Sciatic nerve (tissue), 2 donors: Measurements from ENCODE around the gene PTPN9. TPM values are rescaled to one million over a fixed set of nuclear protein-coding genes. Genes with fewer than 3 reads are reported as not detected.

Source experiments
- ATAC-seq: fragments of 200-7000 bp; cut with Tn5 transposase; one replicate; pipeline ENCODE4 v1.9.1; 2020; ENCODE audit warnings: mild to moderate bottlenecking, moderate library complexity
- DNase-seq: peaks from one replicate; pipeline ENCODE4 v3.0.0-alpha.2; 2020; ENCODE audit warnings: low spot score
- intact Hi-C: fragments of 100-400 bp; cut with DNase I; formaldehyde crosslinking; loops from one replicate; pipeline ENCODE4 v1.14.2; 2022
- total RNA-seq: library from RNA; stranded (reverse); fragmentation: NEBNext Ultra II Directional; extraction: Animal tissue kit (Norgen Biotek cat#: 25700); gene quantifications from one replicate; pipeline ENCODE4 v1.2.1, GENCODE V29; 2021
- donor health status: DM: no; HTN: no; CAD: no.
- donor health status: DM: no; HTN: no; CAD: no.

The PTPN9 gene
- total RNA-seq: 45.3 TPM

GRCh38 chr15:75578948-75579920 lies at the start of gene PTPN9:
Gene PTPN9 (minus strand): TSS chr15:75579315. CDS start chr15:75578776, 539 bp downstream.
- peak; percentile 89 for ATAC-seq
- DNase-seq: peak; percentile 88
- intact Hi-C loops: no loop called here

- DNase-seq: peak; percentile 95
- intact Hi-C loops: no loop called here
- ATAC-seq: peak; percentile 92
Observed at GRCh38 chr15:75625542-75626347, 46.6 kb upstream of the PTPN9 start, which contains the start of gene SNUPN. Gene SNUPN (minus strand): TSS chr15:75625725. CDS start chr15:75621051, 4,674 bp downstream.

GRCh38 chr15:75622505-75622904 lies 43.4 kb upstream of the PTPN9 start:
- intact Hi-C loops: no loop called here
- ATAC-seq (no peak), DNase-seq (no peak)

- intact Hi-C loops: no loop called here
- DNase-seq (peak; percentile 88), ATAC-seq (peak; percentile 89)
Observed at GRCh38 chr15:75620841-75621391, 41.8 kb upstream of the PTPN9 start.

GRCh38 chr15:75620058-75620820 lies 41.1 kb upstream of the PTPN9 start:
- DNase-seq (peak; percentile 73), ATAC-seq (peak; percentile 85)
- intact Hi-C loops: no loop called here

GRCh38 chr15:75616766-75617165 lies 37.7 kb upstream of the PTPN9 start:
- intact Hi-C loops: no loop called here
- DNase-seq (no peak), ATAC-seq (no peak)

- no peak for ATAC-seq
- intact Hi-C loops: no loop called here
- no peak for DNase-seq
Observed at GRCh38 chr15:75606711-75607699, 27.9 kb upstream of the PTPN9 start.

- intact Hi-C loops: no loop called here
- DNase-seq (no peak), ATAC-seq (no peak)
Observed at GRCh38 chr15:75606026-75606425, 26.9 kb upstream of the PTPN9 start.

- DNase-seq: no peak
- peak; percentile 57 for ATAC-seq
- intact Hi-C loops: no loop called here
Observed at GRCh38 chr15:75599401-75599800, 20.3 kb upstream of the PTPN9 start.

- ATAC-seq (no peak), DNase-seq (no peak)
- intact Hi-C loops: no loop called here
Observed at GRCh38 chr15:75598361-75598760, 19.2 kb upstream of the PTPN9 start.

- ATAC-seq (no peak), DNase-seq (no peak)
- intact Hi-C loops: no loop called here
Observed at GRCh38 chr15:75597667-75598341, 18.7 kb upstream of the PTPN9 start.

GRCh38 chr15:75596703-75597345 lies 17.7 kb upstream of the PTPN9 start:
- ATAC-seq: no peak

GRCh38 chr15:75594276-75594675 lies 15.2 kb upstream of the PTPN9 start:
- ATAC-seq (no peak), DNase-seq (no peak)
- intact Hi-C loops: no loop called here

More at GRCh38 chr15:75596703-75597345, 17.7 kb upstream of the PTPN9 start:
- DNase-seq: no peak
- intact Hi-C loops: no loop called here

- intact Hi-C loops: no loop called here
- DNase-seq: no peak
- peak; percentile 34 for ATAC-seq
Observed at GRCh38 chr15:75591655-75592364, 12.7 kb upstream of the PTPN9 start.

GRCh38 chr15:75590239-75590638 lies 11.1 kb upstream of the PTPN9 start:
- intact Hi-C loops: no loop called here
- DNase-seq (no peak), ATAC-seq (no peak)

GRCh38 chr15:75589071-75589470 lies 10.0 kb upstream of the PTPN9 start:
- DNase-seq: no peak
- intact Hi-C loops: no loop called here
- no peak for ATAC-seq
